Smooth muscle cell of the brain vasculature (primary cell): ENCODE measurements around the gene FAM13A.
"Not testable (repeated sequence)": the region's sequence is repeated elsewhere in the genome, so short reads cannot be mapped to it uniquely, and the experiment has no call there.

Experiments used
- DNase-seq: peaks from one replicate; pipeline ENCODE4 v3.0.0-alpha.2; 2012; ENCODE audit warnings: low read depth, low spot score

FAM13A gene

GRCh38 chr4:88999392-88999930, 57.5 kb downstream of the FAM13A start:
- DNase-seq, result no peak

GRCh38 chr4:88998891-88999290, 58.1 kb downstream of the FAM13A start:
- DNase-seq, result no peak

- DNase-seq, result no peak
These were observed 59.0 kb downstream of the FAM13A start for GRCh38 chr4:88998001-88998400.

DNA sequence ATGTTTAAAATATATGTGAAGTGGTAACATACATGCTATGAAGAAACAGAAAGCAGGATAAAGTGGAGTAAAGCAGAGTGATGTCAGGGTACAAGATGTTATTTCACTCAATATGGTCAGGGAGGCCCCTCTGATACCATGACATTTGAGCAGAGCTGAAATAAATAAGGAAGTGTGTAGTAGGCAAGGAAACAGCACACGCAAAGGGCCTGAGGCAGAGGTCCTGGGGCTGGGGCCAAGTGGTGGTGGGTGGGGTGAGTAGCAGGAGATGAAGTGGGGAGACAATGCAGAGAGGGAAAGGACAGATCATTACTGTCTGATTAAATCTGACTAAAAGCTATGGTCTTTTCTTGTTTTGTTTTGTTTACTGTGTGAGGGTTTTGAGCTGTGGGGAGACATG, 61.1 kb downstream of the FAM13A start:
- DNase-seq, result no peak

DNA sequence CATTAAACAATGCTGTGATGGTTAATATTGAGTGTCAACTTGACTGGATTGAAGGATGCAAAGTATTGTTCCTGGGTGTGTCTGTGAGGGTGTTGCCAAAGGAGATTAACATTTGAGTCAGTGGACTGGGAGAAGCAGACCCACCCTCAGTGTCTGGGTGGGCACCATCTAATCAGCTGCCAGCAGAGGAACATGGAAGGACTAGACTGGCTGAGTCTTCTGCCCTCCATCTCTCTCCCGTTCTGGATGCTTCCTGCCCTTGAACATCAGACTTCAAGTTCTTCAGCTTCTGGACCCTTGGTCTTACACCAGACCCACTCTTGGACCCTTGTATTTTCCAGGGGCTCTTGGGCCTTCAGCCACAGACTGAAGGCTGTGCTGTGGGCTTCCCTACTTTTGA, 61.7 kb downstream of the FAM13A start:
- DNase-seq, result not testable (repeated sequence)

- no peak for DNase-seq
These were observed 63.7 kb downstream of the FAM13A start for GRCh38 chr4:88993246-88993645.

GRCh38 chr4:88991746-88992145, 65.2 kb downstream of the FAM13A start:
- DNase-seq, result no peak

GRCh38 chr4:88989990-88990389, 67.0 kb downstream of the FAM13A start:
- no peak for DNase-seq

DNA sequence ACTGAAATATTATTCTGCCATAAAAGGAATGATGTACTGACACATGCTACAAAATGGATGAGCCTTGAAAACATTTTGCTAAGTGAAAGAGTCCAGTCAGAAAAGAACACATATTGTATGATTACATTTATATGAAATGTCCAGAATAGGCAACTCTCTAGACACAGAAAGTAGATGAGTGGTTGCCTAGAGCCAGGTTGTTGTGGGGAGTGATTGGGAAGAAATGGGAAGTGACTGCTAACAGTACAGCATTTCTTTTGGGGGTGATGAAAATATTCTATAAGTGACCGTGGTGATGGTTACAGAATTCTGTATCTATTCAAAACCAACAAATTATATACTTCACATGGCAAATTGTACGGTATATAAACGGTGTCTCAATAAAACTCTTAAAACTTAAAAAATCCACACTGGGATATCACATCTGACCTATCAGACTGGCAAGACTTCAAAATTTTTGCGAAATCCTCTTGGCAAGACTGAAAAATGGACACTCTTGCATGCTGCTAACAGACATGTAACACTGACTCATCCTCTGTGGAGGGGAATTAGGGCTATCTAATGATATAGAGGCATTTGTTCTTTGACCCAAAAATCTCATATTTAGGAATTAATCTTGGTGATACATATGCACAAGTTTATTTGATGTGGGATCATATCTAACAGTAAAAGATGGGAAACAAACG, 71.8 kb downstream of the FAM13A start:
- no peak for DNase-seq

DNA sequence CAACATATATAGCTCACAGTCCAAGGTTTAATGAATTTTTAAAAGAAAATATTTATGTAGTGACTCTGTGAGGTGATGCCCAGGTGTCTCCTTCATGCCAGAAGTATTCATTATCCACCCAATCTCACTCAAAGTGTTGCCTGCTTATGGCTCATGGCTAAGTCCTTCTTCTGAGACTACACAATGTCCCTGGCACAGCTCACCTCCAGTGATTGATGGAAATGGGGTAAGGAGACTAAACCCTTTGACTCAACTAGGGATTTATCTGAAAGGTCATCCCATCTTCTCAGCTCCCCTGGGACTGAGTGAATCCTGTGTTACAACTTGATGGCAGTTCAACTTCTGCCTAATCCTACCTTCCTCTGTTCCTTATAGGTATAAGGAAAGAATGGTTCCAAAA, 74.2 kb downstream of the FAM13A start:
- DNase-seq, result no peak

- DNase-seq, result no peak
These were observed 75.0 kb downstream of the FAM13A start for GRCh38 chr4:88981993-88982392.

- DNase-seq, result no peak
These were observed 75.4 kb downstream of the FAM13A start for GRCh38 chr4:88981556-88981955.

GRCh38 chr4:88979276-88979675, 77.7 kb downstream of the FAM13A start:
- no peak for DNase-seq

DNA sequence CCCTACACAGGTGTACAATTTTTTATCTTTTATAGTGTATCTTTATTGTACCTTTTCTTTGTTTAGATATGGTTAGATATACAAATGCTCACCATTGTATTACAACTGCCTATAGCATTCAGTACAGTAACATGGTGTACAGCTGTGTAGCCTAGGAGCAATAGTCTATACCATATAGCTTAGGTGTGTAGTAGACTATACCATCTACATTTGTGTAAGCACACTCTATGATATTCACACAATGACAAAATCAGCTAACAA, 80.3 kb downstream of the FAM13A start:
- DNase-seq, result no peak

DNA sequence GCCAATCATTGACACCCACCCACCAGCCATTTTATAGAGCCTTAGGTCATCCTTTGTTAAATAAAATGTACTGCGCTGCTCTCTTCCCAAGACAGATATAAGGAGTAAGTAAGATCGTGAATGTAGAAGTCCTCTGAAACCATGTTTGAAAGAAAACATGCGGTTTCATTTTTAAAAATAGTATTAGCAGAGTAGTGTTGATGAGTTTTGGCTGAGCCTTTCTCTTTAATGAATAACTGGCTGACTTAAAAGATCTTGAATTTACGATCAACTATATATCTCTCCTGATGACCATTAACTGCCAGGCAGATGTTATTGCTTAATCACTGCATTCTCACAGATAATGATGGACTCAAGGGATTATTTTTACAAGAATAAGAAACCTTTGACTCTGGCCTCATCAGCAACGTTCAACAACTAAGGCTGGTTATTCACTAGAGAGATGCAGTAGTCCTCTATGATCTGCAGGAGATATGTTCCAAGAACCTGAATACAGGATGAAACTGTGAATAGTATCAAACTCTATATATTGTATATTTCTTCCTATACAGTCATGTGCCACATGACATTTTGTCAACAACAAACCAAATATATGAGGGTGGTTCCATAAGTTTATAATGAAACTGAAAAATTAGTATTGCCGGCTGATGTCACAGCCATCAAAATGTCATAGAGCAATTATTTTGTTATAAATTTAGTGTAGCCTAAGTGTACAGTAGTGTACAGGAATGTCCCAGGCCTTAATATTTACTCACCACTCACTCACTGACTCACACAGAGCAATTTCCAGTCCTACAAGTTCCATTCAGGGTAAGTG, 80.8 kb downstream of the FAM13A start:
- no peak for DNase-seq

DNA sequence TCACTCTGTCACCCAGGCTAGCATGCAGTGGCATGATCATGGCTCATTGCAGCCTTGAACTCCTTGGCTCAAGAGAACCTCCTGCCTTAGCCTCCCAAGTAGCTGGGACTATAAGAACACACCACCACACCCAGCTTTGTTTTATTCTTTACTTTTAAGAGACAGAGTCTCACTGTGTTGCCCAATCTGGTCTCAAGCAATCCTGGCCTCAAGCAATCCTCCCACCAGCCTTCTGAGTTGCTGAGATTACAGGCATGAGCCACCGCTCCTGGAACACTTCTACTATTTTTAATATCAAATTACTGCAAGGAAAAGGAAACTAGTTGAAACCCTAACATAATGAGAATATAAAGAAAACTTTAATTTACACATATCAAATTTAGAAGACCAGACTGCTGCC, 85.4 kb downstream of the FAM13A start:
- DNase-seq, result no peak

DNA sequence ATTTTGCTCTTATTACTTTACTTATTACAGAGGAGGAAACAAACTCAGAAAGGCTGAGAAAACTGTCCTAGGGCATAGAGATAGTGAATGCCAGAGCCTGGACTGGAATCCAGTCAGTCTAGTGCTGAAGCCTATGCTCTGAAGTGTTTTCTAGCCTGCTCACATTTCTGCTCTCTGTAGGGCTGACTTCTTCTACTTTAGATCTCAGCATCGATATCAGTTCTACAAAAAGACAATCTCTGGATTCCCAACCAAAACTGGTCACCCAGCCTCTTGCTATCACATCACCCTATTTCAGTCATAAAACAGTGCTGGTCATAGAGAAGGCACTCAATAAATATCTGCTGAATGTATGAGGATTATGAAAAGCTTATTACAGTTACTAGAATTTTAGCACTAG, 87.2 kb downstream of the FAM13A start:
- DNase-seq, result no peak

DNA sequence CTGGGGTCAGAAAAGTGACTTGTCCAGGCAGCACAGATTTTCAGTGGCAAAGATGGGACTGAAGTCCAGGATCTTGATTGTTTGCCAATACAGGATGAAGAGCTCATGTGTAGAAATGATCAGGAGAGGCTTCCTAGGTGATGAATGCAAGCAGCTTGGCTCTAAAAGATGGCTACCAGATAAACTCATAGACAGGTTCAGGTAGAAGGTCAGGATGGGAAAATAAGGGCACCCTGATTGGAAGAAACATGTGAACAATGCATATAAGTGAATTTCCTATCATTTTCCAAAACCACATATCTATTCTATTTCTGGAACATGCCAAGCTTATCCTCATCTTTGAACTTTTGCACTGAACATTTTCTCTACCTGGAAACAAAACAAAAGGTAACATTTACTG, 87.7 kb downstream of the FAM13A start:
- DNase-seq, result no peak

- DNase-seq, result no peak
These were observed 89.1 kb downstream of the FAM13A start for GRCh38 chr4:88967883-88968331.

DNA sequence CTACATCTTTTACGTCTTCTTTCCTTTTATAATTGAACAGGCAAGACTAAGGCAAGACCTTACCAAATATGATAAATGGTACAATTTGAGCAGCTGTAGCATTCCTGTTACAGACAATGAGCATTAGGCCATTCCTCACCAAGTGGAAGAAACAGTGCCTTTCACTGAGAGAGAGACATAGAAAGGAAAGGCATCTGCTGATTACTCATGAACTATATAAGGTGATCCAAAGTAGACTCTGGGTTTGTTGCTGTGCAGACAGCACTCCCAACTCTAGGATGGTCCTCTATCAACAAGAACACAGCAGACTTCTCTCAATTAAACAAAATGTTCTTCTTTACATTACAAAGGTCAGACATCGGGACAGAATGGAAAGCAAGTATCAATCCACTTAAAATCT, 91.9 kb downstream of the FAM13A start:
- no peak for DNase-seq

DNA sequence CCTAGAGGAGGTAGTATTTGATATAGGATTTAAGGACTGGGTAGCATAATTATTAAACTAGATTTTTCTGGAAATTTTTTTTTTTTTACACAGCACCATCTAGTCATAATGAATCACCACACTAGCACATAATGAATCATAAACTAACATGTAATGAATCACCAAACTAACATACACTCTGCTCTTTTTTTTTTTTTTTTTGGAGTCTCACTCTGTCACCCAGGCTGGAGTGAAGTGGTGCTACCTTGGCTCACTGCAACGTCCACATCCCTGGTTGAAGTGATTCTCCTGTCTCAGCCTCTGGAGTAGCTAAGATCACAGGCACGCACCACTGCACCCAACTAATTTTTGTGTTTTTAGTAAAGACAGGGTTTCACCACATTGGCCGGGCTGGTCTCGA, 92.5 kb downstream of the FAM13A start:
- no peak for DNase-seq

- DNase-seq, result no peak
These were observed 93.2 kb downstream of the FAM13A start for GRCh38 chr4:88963817-88964216.

GRCh38 chr4:88962396-88962795, 94.6 kb downstream of the FAM13A start:
- DNase-seq, result no peak
